Stimulated activated naive CD8-positive, alpha-beta T cell treated with anti-CD3 and anti-CD28 coated beads, Interleukin-15, amount 100 ng/mL, for 72 hours (primary cell): ENCODE results near the gene PTX3.
A peak's percentile ranks its signal among the peaks of the same experiment; 100 is the strongest.

Experiments
- ATAC-seq: fragments of 150-1000 bp; cut with Tn5 transposase; 2 replicates; pipeline ENCODE4 v1.10.0; 2021; ENCODE audit warnings: mild to moderate bottlenecking, moderate library complexity
- DNase-seq, 2 donors: peaks; one replicate each; pipeline ENCODE4 v3.0.0; 2021 to 2022
- H3K27ac Mint-ChIP-seq, 2 donors: one replicate each; pipeline ENCODE4 v1.8.0; 2022; ENCODE audit warnings: mild to moderate bottlenecking in 2 of 2, mixed read lengths in 2 of 2, moderate library complexity in 2 of 2
- H3K27me3 Mint-ChIP-seq: one replicate; pipeline ENCODE4 v1.8.0; 2022; ENCODE audit warnings: mixed read lengths
- H3K4me1 Mint-ChIP-seq: one replicate; pipeline ENCODE4 v1.8.0; 2022; ENCODE audit warnings: mild to moderate bottlenecking, mixed read lengths
- H3K4me3 Mint-ChIP-seq, 2 donors: one replicate each; pipeline ENCODE4 v1.8.0; 2022; ENCODE audit warnings: mild to moderate bottlenecking in 2 of 2, mixed read lengths in 2 of 2, moderate library complexity in 1 of 2
- H3K9me3 Mint-ChIP-seq, 2 donors: one replicate each; pipeline ENCODE4 v1.8.0; 2022; ENCODE audit warnings: mixed read lengths in 2 of 2

PTX3 gene

GRCh38 chr3:157436583-157437291, at the start of gene PTX3:
Gene PTX3 (plus strand): TSS chr3:157436850. CDS start chr3:157436934, 84 bp downstream.
- no peaks in the 10 kb centered on the region for H3K9me3 Mint-ChIP-seq
- no peak for DNase-seq
- ATAC-seq, result peak; percentile 55
- H3K4me1 Mint-ChIP-seq, result peaks cover 21% of the 10 kb centered on the region
- peaks cover 34% of the 10 kb centered on the region for H3K27me3 Mint-ChIP-seq
- H3K4me3 Mint-ChIP-seq, result peak within 1 kb of the TSS; percentile 71 to 77
- H3K27ac Mint-ChIP-seq, result no peak within 1 kb of the TSS

DNA sequence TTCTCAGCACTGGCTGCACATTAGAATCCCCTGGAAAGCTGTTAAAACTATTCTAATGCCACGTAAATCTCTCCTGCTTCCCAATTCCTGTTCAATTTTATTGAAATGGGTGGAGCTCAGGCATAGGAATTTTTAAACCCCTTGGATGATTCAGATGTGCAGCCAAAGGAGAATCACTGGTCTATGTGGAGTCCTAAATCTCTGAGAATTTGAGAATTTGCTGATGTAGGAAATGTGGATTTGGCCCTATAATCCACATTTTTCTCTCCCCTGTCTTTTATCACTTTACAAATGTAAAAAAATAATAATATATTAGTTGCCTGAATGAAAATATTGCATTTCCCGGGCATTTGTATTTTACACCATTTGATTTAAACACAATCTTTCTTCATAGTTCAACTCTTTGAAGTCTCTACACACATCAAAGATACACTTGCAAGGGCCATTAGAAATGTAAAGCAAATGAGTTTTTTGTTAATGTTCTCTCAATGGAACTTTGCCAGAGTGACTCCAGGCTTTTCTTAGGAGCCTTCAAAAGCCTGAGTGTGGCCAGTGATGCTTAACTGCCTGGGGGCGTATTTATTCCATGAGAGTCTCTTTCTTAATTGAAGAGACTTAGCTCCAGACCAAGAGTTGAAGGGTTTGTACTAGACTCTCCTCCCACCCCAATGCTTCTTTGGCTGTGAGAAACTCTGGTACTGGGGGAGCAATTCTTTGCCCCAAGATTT, 48.8 kb upstream of the PTX3 start:
- DNase-seq (no peak), ATAC-seq (no peak)
- H3K4me3 Mint-ChIP-seq, result no peak overlapping the region
- no peaks in the 10 kb centered on the region for H3K27me3 Mint-ChIP-seq
- no peaks in the 10 kb centered on the region for H3K9me3 Mint-ChIP-seq
- no peaks in the 10 kb centered on the region for H3K4me1 Mint-ChIP-seq
- no peak overlapping the region for H3K27ac Mint-ChIP-seq

DNA sequence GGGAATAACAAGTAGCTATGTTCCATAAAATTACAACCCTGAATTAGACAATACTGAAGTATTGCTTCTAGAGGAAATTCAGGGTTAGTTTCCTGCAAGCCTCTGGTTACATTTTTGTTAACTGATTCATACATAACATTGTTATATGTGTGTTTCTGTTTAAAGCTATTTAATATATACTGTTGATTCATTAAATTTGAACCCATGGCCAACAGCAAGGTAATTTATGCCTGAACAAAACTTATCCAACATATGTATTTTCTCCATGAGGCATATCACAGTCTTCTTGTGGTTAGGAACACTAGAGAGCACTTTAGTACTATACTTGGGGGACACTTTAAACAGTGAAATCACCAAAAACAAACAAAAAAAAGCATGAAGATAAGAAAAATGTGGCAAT, 47.7 kb upstream of the PTX3 start:
- H3K4me1 Mint-ChIP-seq, result no peaks in the 10 kb centered on the region
- DNase-seq (no peak), ATAC-seq (no peak)
- H3K4me3 Mint-ChIP-seq, result no peak overlapping the region
- H3K9me3 Mint-ChIP-seq, result no peaks in the 10 kb centered on the region
- no peaks in the 10 kb centered on the region for H3K27me3 Mint-ChIP-seq
- H3K27ac Mint-ChIP-seq, result no peak overlapping the region

GRCh38 chr3:157390713-157391515, 45.7 kb upstream of the PTX3 start:
- H3K4me3 Mint-ChIP-seq, result no peak overlapping the region
- no peaks in the 10 kb centered on the region for H3K4me1 Mint-ChIP-seq
- H3K27ac Mint-ChIP-seq, result no peak overlapping the region
- no peaks in the 10 kb centered on the region for H3K27me3 Mint-ChIP-seq
- DNase-seq, result no peak
- ATAC-seq, result no peak
- H3K9me3 Mint-ChIP-seq, result peaks cover 0 to under 1% of the 10 kb centered on the region in 2 donors

DNA sequence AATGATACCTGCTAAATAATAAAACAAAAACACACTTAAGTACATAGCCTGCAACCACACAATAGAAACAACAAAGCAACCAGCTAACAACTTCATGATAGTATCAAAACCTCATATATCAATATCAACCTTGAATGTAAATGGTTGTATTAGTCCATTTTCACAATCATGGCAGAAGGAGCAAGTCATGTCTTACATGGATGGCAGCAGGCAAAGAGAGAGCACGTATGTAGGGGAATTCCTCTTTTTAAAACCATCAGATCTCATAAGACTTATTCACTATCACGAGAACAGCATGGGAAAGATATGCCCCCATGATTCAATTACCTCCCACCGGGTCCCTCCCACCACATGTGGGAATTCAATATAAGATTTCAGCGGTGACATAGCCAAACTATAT, 44.5 kb upstream of the PTX3 start:
- Mint-ChIP-seq H3K4me1 (no peaks in the 10 kb centered on the region), H3K4me3 (no peak overlapping the region)
- no peak for ATAC-seq

DNA sequence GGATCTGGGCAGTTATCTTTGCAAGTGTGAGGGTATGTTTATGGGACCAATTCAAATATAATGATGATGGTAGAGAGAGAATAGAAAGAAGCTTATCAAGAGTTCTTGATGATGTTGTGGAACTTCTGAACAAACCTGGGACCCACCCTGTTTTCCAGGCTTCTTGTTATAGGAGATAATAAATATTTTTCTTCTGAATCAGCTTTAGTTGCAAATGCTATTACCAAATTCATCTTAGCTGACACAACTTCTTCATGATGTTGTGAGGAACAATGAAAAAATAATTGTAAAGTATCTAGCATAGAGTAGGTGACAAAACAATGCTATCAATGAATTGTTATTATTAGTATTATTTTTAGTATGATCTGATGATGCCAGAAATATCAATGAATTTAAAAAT, 43.5 kb upstream of the PTX3 start:
- Mint-ChIP-seq H3K4me3 (no peak overlapping the region), H3K27me3 (no peaks in the 10 kb centered on the region), H3K4me1 (no peaks in the 10 kb centered on the region), H3K9me3 (peaks cover 3 to 14% of the 10 kb centered on the region in 2 donors), H3K27ac (no peak overlapping the region)
- DNase-seq, result no peak
- ATAC-seq, result no peak

More for the DNA sequence above, 44.5 kb upstream of the PTX3 start:
- no peak overlapping the region for H3K27ac Mint-ChIP-seq
- no peak for DNase-seq
- H3K27me3 Mint-ChIP-seq, result no peaks in the 10 kb centered on the region
- peaks cover 3 to 8% of the 10 kb centered on the region in 2 donors for H3K9me3 Mint-ChIP-seq

DNA sequence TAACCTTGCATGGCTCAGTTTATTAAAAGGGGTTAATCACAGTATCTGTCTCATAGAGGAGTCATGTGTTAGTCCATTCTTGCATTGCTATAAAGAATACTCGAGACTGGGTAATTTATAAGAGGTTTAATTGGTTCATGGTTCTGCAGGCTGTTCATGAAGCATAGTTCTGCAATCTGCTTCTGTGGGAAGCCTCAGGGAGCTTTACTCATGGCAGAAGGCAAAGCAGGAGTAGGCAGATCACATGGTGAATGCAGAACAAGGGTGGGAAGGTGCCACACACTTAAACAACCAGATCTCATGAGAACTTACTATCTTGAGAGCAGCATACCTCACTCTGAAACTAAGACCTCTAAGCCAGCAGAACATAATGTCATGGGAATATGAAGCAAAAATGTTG, 42.2 kb upstream of the PTX3 start:
- H3K27ac Mint-ChIP-seq, result no peak overlapping the region
- H3K4me1 Mint-ChIP-seq, result no peaks in the 10 kb centered on the region
- ATAC-seq (no peak), DNase-seq (no peak)
- H3K4me3 Mint-ChIP-seq, result no peak overlapping the region
- H3K27me3 Mint-ChIP-seq, result no peaks in the 10 kb centered on the region
- H3K9me3 Mint-ChIP-seq, result peaks cover 3 to 14% of the 10 kb centered on the region in 2 donors

GRCh38 chr3:157398598-157398997, 38.1 kb upstream of the PTX3 start:
- Mint-ChIP-seq H3K27ac (no peak overlapping the region), H3K4me1 (no peaks in the 10 kb centered on the region), H3K9me3 (peaks cover 3 to 14% of the 10 kb centered on the region in 2 donors), H3K4me3 (no peak overlapping the region), H3K27me3 (no peaks in the 10 kb centered on the region)
- ATAC-seq (no peak), DNase-seq (no peak)

DNA sequence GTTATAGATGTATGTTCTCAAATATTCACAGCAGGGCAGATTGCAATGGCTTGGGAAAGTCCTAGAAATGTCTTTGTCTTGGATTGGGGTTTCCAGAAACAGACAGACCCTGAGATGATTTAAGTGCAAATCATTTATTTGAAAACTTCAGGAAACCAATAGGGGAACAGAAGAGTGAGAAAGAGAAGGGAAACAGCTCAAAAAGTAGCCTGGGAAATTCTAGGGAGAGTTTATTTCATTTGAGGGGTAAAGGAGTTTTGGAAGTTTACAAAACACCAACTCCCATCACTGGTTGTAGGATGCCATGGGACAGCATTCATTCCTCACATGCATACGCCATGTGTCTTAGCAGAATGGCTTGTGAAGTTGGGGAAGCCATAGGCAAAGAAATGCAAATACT, 32.3 kb upstream of the PTX3 start:
- H3K4me1 Mint-ChIP-seq, result no peaks in the 10 kb centered on the region
- H3K27ac Mint-ChIP-seq, result no peak overlapping the region
- no peaks in the 10 kb centered on the region for H3K9me3 Mint-ChIP-seq

GRCh38 chr3:157405457-157405856, 31.2 kb upstream of the PTX3 start:
- H3K27me3 Mint-ChIP-seq, result no peaks in the 10 kb centered on the region

More for the DNA sequence above, 32.3 kb upstream of the PTX3 start:
- ATAC-seq (no peak), DNase-seq (no peak)
- no peaks in the 10 kb centered on the region for H3K27me3 Mint-ChIP-seq
- no peak overlapping the region for H3K4me3 Mint-ChIP-seq

DNA sequence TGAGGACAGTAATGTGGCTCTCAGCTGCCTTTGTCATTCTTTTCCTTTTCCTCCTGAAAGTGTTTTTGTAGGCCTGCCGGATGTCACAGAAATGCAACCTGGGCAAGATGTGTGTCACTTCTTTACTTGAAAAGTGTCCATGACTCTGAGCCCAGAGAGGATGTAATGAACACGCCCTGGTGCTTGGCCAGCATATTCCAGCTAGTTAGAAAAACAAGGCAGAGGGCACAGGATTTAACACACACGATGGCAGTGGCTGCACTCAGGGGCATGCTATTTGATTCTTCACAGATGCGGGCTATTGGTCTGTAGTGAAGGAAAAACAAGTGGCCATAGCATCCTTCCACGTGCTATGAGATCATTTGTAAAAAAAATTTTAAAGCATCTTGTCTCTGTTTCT, 30.3 kb upstream of the PTX3 start:
- no peak for DNase-seq
- H3K27me3 Mint-ChIP-seq, result no peaks in the 10 kb centered on the region
- no peak overlapping the region for H3K4me3 Mint-ChIP-seq
- H3K9me3 Mint-ChIP-seq, result no peaks in the 10 kb centered on the region
- no peak overlapping the region for H3K27ac Mint-ChIP-seq
- no peak for ATAC-seq
- H3K4me1 Mint-ChIP-seq, result no peaks in the 10 kb centered on the region

More at GRCh38 chr3:157405457-157405856, 31.2 kb upstream of the PTX3 start:
- Mint-ChIP-seq H3K4me3 (no peak overlapping the region), H3K4me1 (no peaks in the 10 kb centered on the region), H3K9me3 (no peaks in the 10 kb centered on the region), H3K27ac (no peak overlapping the region)
- DNase-seq (no peak), ATAC-seq (no peak)

DNA sequence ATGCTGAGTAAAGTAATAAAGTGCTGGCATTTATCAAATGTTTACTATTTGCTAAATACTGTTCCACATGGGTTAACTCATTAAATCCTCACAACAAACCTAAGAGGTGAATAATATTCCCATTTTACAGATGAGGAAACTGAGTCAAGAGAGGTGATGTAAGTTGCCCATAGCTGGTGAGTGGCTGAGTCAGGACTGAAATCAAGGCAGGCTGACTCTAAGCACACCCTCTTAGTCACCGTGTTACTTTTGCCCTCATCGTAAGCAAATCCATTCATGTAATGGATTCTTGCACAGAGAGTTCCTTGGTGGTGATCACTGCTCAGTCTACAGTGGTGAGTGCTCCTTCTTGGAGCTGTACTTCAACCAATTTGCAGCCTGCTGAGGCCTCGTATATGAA, 28.9 kb upstream of the PTX3 start:
- Mint-ChIP-seq H3K9me3 (no peaks in the 10 kb centered on the region), H3K4me1 (no peaks in the 10 kb centered on the region), H3K27ac (no peak overlapping the region), H3K4me3 (no peak overlapping the region), H3K27me3 (no peaks in the 10 kb centered on the region)
- DNase-seq (no peak), ATAC-seq (no peak)

DNA sequence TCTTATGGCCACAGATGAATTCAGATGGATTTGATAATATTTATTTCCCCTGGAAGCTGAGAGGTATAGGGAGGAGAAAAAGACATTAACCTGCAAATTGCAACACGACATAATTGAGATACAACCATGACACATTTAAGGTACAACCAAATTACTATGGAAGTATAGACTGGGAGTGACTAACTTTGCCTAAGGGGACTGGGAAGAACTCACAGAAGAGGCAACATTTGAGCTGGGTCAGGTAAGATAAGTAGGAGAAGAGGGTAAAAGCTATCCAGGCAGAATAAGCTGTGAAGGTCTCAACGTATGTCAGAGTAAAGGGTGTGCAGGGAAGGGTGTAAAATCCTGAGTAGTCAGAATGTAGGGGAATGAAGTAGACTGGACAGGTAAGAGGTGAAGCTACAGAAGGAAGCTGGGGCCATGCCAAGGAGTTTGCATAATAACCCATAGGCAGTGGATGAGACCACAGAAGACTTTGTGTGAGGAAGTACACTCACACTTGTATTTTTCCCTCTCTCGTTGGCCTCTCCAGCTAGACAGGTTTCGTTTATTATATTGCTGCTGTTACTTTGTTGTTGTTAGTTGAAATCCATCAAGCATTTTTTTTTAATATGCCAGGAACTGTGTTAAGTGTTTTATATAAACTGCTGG, 28.0 kb upstream of the PTX3 start:
- Mint-ChIP-seq H3K9me3 (no peaks in the 10 kb centered on the region), H3K27ac (no peak overlapping the region), H3K27me3 (no peaks in the 10 kb centered on the region), H3K4me3 (no peak overlapping the region), H3K4me1 (no peaks in the 10 kb centered on the region)
- ATAC-seq (no peak), DNase-seq (no peak)

GRCh38 chr3:157409516-157409915, 27.1 kb upstream of the PTX3 start:
- no peak for DNase-seq
- Mint-ChIP-seq H3K4me1 (no peaks in the 10 kb centered on the region), H3K27me3 (no peaks in the 10 kb centered on the region), H3K4me3 (no peak overlapping the region), H3K27ac (no peak overlapping the region), H3K9me3 (no peaks in the 10 kb centered on the region)
- ATAC-seq, result no peak

- Mint-ChIP-seq H3K9me3 (peaks cover 0 to 7% of the 10 kb centered on the region in 2 donors), H3K4me1 (no peaks in the 10 kb centered on the region), H3K27ac (no peak overlapping the region), H3K27me3 (peaks cover 10% of the 10 kb centered on the region), H3K4me3 (no peak overlapping the region)
- ATAC-seq, result no peak
- DNase-seq, result no peak
Measured at GRCh38 chr3:157410945-157411344, 25.7 kb upstream of the PTX3 start.
